Epithelial cell of proximal tubule (primary cell): Measurements from ENCODE around the gene FNTB. TPM values are rescaled to one million over a fixed set of nuclear protein-coding genes. Genes with fewer than 3 reads are reported as not detected.

Source experiments
- DNase-seq: peaks from one replicate; pipeline ENCODE4 v3.0.0-alpha.2; 2011; ENCODE audit warnings: low read depth
- H3K4me3 ChIP-seq: 2 replicates; pipeline ENCODE4 v1.5.1; 2011; ENCODE audit warnings: low read depth, mild to moderate bottlenecking, low read length
- CTCF ChIP-seq: conservative IDR thresholded peaks from 2 replicates; pipeline ENCODE4 v1.5.1; 2012; ENCODE audit warnings: low read depth, mild to moderate bottlenecking, low read length
- total RNA-seq: library from RNA; depleted of rRNA; stranded (reverse); fragments of >200 nt; gene quantifications from 2 replicates; pipeline ENCODE4 v1.2.3, GENCODE V29; 2015

The FNTB gene
- total RNA-seq, 1 donor from 2014 or later, result 16.6 TPM

- DNase-seq, result no peak
Measured at GRCh38 chr14:65043893-65044595, 57.3 kb downstream of the FNTB start.

GRCh38 chr14:65044596-65044959 is 57.9 kb downstream of the FNTB start:
- DNase-seq, result no peak
- TF ChIP-seq CTCF, result no peak
- no peak overlapping the region for H3K4me3 ChIP-seq

More at GRCh38 chr14:65043893-65044595, 57.3 kb downstream of the FNTB start:
- H3K4me3 ChIP-seq, result no peak overlapping the region
- no peak for TF ChIP-seq CTCF

GRCh38 chr14:65045006-65045405 is 58.3 kb downstream of the FNTB start:
- no peak overlapping the region for H3K4me3 ChIP-seq
- DNase-seq, result no peak
- TF ChIP-seq CTCF, result no peak

DNA sequence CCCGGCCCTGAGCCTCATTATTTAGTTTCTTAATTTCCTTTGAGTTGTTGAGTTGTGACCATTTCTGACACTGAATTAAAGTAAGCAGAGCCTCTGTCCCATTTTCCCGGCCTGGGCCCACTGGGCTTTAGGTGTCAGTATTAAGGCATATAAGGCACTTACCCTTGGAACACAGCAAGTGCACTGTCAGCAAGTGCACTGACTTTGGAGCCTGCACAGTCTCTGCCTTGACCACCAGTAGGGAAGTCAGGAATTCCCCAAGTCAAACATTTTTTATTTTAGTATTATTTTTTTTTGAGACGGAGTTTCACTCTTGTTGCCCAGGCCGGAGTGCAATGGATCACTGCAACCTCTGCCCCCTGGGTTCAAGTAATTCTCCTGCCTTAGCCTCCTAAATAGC is 59.0 kb downstream of the FNTB start:
- DNase-seq, result no peak
- TF ChIP-seq CTCF, result no peak
- H3K4me3 ChIP-seq, result no peak overlapping the region

DNA sequence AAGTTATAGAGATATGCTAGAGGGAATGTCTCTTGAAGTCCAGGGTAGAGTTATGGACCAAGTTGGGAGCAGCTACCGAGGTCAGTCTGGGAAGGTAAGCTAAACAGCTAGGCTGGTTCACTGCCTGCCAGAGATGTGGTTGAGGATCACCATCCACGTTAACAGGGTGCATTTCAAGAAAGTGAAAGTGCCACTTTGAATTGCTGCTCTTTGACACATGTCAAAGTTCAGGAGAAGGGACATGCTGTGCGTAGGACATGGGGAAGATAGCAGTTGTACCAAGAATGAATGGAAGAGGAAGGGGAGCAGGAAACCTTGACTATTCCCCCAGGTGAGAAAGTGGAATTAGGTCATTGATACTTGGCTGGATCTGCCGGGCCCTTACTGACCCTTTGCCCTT is 66.1 kb downstream of the FNTB start:
- H3K4me3 ChIP-seq, result no peak overlapping the region
- no peak for TF ChIP-seq CTCF
- DNase-seq, result no peak

- no peak for TF ChIP-seq CTCF
- no peak for DNase-seq
- H3K4me3 ChIP-seq, result no peak overlapping the region
Measured at GRCh38 chr14:65053466-65053865, 66.8 kb downstream of the FNTB start.

DNA sequence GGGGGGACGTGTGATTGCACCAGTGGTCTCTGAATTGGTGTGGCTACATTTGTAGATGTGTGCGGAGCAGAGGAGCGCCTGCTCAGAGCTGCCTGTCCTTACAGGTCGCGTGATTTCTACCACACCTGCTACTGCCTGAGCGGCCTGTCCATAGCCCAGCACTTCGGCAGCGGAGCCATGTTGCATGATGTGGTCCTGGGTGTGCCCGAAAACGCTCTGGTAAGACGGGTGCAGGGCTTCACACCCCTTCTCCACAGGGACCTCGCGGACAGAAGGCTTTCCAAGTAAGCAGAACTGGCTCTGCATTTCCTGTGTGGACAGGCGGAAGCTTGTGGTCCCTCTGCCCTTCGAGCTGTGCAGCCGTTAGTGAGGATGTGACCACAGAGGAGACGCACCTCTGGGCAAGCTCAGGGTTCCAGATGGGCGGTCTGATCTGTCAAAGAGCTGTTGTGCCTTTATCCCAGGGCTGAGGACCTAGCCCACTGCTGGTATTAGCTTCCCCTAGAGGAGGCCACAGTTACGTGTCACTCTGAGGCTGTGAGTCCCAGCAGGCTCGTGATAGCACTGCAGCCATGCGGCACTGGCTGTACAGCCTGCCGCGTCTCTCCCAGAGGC is 67.9 kb downstream of the FNTB start:
- no peak for DNase-seq
- no peak overlapping the region for H3K4me3 ChIP-seq
- TF ChIP-seq CTCF, result no peak
